Stimulated activated naive CD4-positive, alpha-beta T cell (primary cell): ENCODE measurements around the gene ASB16.
"Not testable (repeated sequence)": the region's sequence is repeated elsewhere in the genome, so short reads cannot be mapped to it uniquely, and the experiment has no call there.

ENCODE experiments used
- DNase-seq, 6 experiments: peaks; one replicate each; lab custom pipeline; 2025; lab: John Stamatoyannopoulos, UW

ASB16 gene

GRCh38 chr17:44149066-44149465 is 21.4 kb upstream of the ASB16 start:
- DNase-seq, result not testable (repeated sequence)

- DNase-seq, result no peak
Measured at GRCh38 chr17:44149750-44150329, 20.7 kb upstream of the ASB16 start.

GRCh38 chr17:44152875-44153274 is 17.6 kb upstream of the ASB16 start:
- no peak for DNase-seq

- no peak for DNase-seq
Measured at GRCh38 chr17:44155488-44155887, 15.0 kb upstream of the ASB16 start.

GRCh38 chr17:44159519-44160210 is 10.8 kb upstream of the ASB16 start:
- no peak for DNase-seq

- no peak for DNase-seq
Measured at GRCh38 chr17:44164476-44164875, 6.0 kb upstream of the ASB16 start.

GRCh38 chr17:44167181-44167861 is 3.2 kb upstream of the ASB16 start:
- no peak for DNase-seq

GRCh38 chr17:44170135-44170498 is 387 bp upstream of the ASB16 start:
- DNase-seq, result no peak

- DNase-seq, result no peak
Measured at GRCh38 chr17:44171931-44172455, 1.5 kb downstream of the ASB16 start.

- no peak for DNase-seq
Measured at GRCh38 chr17:44174427-44174826, 3.9 kb downstream of the ASB16 start.

- no peak for DNase-seq
Measured at GRCh38 chr17:44176257-44176656, 5.8 kb downstream of the ASB16 start.

- no peak for DNase-seq
Measured at GRCh38 chr17:44176671-44177501, 6.4 kb downstream of the ASB16 start.

- DNase-seq, result no peak
Measured at GRCh38 chr17:44177640-44178039, 7.1 kb downstream of the ASB16 start.

- no peak for DNase-seq
Measured at GRCh38 chr17:44178133-44178532, 7.6 kb downstream of the ASB16 start.

GRCh38 chr17:44183024-44183423 is 12.5 kb downstream of the ASB16 start:
- DNase-seq, result no peak

- no peak for DNase-seq
Measured at GRCh38 chr17:44184212-44184810, 13.8 kb downstream of the ASB16 start.

- DNase-seq, result peak; percentile 98 to 100 (median 99)
Measured at GRCh38 chr17:44186307-44187130, 16.0 kb downstream of the ASB16 start, which contains the start of gene TMUB2. TMUB2 (plus strand) TSS chr17:44186972; CDS start chr17:44187709, 737 bp downstream.

GRCh38 chr17:44187131-44187899 is 16.8 kb downstream of the ASB16 start:
- DNase-seq, result peak in 2 of 6 experiments; percentile 82

GRCh38 chr17:44188576-44189403 is 18.3 kb downstream of the ASB16 start:
- no peak for DNase-seq
